Peyer's patch (tissue), 4 donors: ENCODE results near the gene BUB3. TPM values are rescaled to one million over a fixed set of nuclear protein-coding genes. Genes with fewer than 3 reads are reported as not detected.

Experiments used
- DNase-seq, 3 donors: peaks; one replicate each; pipeline ENCODE4 v3.0.0-alpha.2; 2017 to 2019
- H3K27ac ChIP-seq, 4 donors: fragments of 200-600 bp; sonication (generic); one replicate each; pipeline ENCODE4 v1.5.1; 2016 to 2019
- H3K27me3 ChIP-seq, 2 donors: fragments of 200-600 bp; sonication (generic); one replicate each; pipeline ENCODE4 v1.5.1; 2019
- H3K36me3 ChIP-seq, 3 donors: fragments of 200-600 bp; sonication (generic); one replicate each; pipeline ENCODE4 v1.5.1; 2016 to 2019
- H3K4me1 ChIP-seq, 4 donors: fragments of 200-600 bp; sonication (generic); one replicate each; pipeline ENCODE4 v1.5.1; 2016 to 2019
- H3K4me3 ChIP-seq, 4 donors: fragments of 200-600 bp; sonication (generic); 1 replicate in 3 of 4; 2 replicates in 1 of 4; pipeline ENCODE4 v1.5.1; 2016 to 2019; ENCODE audit warnings: mild to moderate bottlenecking in 1 of 4
- H3K9me3 ChIP-seq, 4 donors: fragments of 200-600 bp; sonication (generic); one replicate each; pipeline ENCODE4 v1.5.1; 2016 to 2019; ENCODE audit warnings: mild to moderate bottlenecking in 1 of 4
- CTCF ChIP-seq, 6 experiments: fragments of 450-650 bp in 4 of 6; fragments of 200-600 bp in 2 of 6; sonication (generic) in 1 of 6; IDR thresholded peaks; one replicate each; pipeline ENCODE4 v1.5.1; 2017 to 2019; ENCODE audit warnings: antibody characterized with exemption in 6 of 6, mild to moderate bottlenecking in 3 of 6, moderate library complexity in 1 of 6
- POLR2A ChIP-seq, 2 donors: fragments of 450-650 bp; IDR thresholded peaks; one replicate each; pipeline ENCODE4 v1.5.1; 2017; ENCODE audit warnings: antibody characterized with exemption in 2 of 2, mild to moderate bottlenecking in 2 of 2, moderate library complexity in 2 of 2
- total RNA-seq, 4 donors: library from RNA; depleted of rRNA; stranded (reverse); fragments of >200 nt; gene quantifications; one replicate each; pipeline ENCODE4 v1.1.0, GENCODE V29; 2016

Gene BUB3
- total RNA-seq: 100 to 1,000 TPM in 2 of 4 donors, 10 to 100 TPM in 2; 51.1 to 168 (median 102) TPM

- TF ChIP-seq CTCF (IDR thresholded peaks at IDR 0.05) (peak in 4 of 6 experiments; percentile 7 to 49 (median 30)), POLR2A (IDR thresholded peaks at IDR 0.05) (peak; percentile 75 to 86)
- H3K9me3 ChIP-seq: no peaks in the 10 kb centered on the region
- H3K4me1 ChIP-seq: peaks cover 0 to 45% (median 18%) of the 10 kb centered on the region in 4 donors
- H3K27ac ChIP-seq: peak within 1 kb of the TSS; percentile 84 to 95 (median 89)
- peaks cover 0 to 19% (median 0%) of the 10 kb centered on the region in 3 donors for H3K36me3 ChIP-seq
- DNase-seq: peak; percentile 96 to 99 (median 97)
- H3K27me3 ChIP-seq: peaks cover 0 to 20% of the 10 kb centered on the region in 2 donors
- H3K4me3 ChIP-seq: peak within 1 kb of the TSS; percentile 74 to 95 (median 88)
Observed at GRCh38 chr10:123154092-123154710, at the start of gene BUB3. Gene BUB3 (plus strand): TSS chr10:123154402. CDS start chr10:123154918, 516 bp downstream.

- H3K36me3 ChIP-seq: no peaks in the 10 kb centered on the region
- no peaks in the 10 kb centered on the region for H3K9me3 ChIP-seq
- TF ChIP-seq POLR2A (IDR thresholded peaks at IDR 0.05) (no peak), CTCF (IDR thresholded peaks at IDR 0.05) (no peak)
- no peak for DNase-seq
- no peaks in the 10 kb centered on the region for H3K27me3 ChIP-seq
- H3K4me3 ChIP-seq: no peak overlapping the region
- no peaks in the 10 kb centered on the region for H3K4me1 ChIP-seq
- no peak overlapping the region for H3K27ac ChIP-seq
Observed at GRCh38 chr10:123109466-123109865, 44.7 kb upstream of the BUB3 start.

- Histone ChIP-seq H3K4me3 (no peak overlapping the region), H3K27me3 (peaks cover 0 to 4% of the 10 kb centered on the region in 2 donors), H3K4me1 (no peaks in the 10 kb centered on the region), H3K36me3 (no peaks in the 10 kb centered on the region), H3K27ac (no peak overlapping the region), H3K9me3 (no peaks in the 10 kb centered on the region)
- no peak for TF ChIP-seq POLR2A (IDR thresholded peaks at IDR 0.05)
- no peak for TF ChIP-seq CTCF (IDR thresholded peaks at IDR 0.05)
- DNase-seq: no peak
Observed at GRCh38 chr10:123117644-123118417, 36.4 kb upstream of the BUB3 start.

- no peak overlapping the region for H3K27ac ChIP-seq
- no peaks in the 10 kb centered on the region for H3K9me3 ChIP-seq
- peaks cover 0 to 4% of the 10 kb centered on the region in 2 donors for H3K27me3 ChIP-seq
- no peak for DNase-seq
- no peaks in the 10 kb centered on the region for H3K4me1 ChIP-seq
- TF ChIP-seq CTCF (IDR thresholded peaks at IDR 0.05) (no peak), POLR2A (IDR thresholded peaks at IDR 0.05) (no peak)
- no peak overlapping the region for H3K4me3 ChIP-seq
- no peaks in the 10 kb centered on the region for H3K36me3 ChIP-seq
Observed at GRCh38 chr10:123119081-123119480, 35.1 kb upstream of the BUB3 start.

GRCh38 chr10:123126246-123126645, 28.0 kb upstream of the BUB3 start:
- H3K36me3 ChIP-seq: no peaks in the 10 kb centered on the region
- H3K4me3 ChIP-seq: no peak overlapping the region
- TF ChIP-seq POLR2A (IDR thresholded peaks at IDR 0.05) (no peak), CTCF (IDR thresholded peaks at IDR 0.05) (no peak)
- peaks cover 0 to 3% of the 10 kb centered on the region in 2 donors for H3K27me3 ChIP-seq
- no peak for DNase-seq
- no peaks in the 10 kb centered on the region for H3K9me3 ChIP-seq
- no peaks in the 10 kb centered on the region for H3K4me1 ChIP-seq
- H3K27ac ChIP-seq: no peak overlapping the region
